ENCODE results near the gene FBLN1.
"Not testable (repeated sequence)": the region's sequence is repeated elsewhere in the genome, so short reads cannot be mapped to it uniquely, and the experiment has no call there.

FBLN1 gene

DNA sequence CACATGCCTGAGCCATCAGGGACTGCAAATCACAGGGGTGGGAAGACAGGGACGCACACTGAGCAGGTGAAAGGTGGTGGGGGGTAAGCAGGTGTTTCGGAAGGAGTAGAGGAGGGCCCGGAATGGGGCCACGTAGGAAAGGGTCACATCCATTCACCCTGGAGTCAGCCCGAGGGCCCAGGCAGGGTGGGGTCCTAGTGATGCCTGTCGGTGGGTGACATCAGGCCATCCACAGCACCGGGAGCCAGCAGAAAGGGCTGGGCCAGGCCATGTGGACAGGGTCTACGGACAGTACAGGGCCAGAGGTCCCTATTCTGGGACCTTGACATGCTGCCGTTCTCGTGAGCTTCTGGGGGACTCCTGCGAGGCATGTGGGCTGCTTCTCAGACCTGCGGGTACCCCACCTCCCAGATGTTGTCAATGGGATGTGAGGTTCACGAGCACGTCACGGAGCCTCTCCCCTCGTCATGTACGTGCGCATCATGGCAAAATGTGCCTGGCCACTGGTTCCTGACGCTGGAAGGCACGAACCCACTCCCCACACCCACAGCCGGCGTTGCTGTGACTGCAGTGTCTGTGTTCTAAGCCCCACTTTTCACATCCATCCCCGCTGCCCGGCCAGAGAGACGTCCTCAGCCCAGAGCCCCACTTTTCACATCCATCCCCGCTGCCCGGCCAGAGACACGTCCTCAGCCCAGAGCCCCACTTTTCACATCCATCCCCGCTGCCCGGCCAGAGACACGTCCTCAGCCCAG is 84.1 kb downstream of the FBLN1 start:
- no peak for DNase-seq

DNA sequence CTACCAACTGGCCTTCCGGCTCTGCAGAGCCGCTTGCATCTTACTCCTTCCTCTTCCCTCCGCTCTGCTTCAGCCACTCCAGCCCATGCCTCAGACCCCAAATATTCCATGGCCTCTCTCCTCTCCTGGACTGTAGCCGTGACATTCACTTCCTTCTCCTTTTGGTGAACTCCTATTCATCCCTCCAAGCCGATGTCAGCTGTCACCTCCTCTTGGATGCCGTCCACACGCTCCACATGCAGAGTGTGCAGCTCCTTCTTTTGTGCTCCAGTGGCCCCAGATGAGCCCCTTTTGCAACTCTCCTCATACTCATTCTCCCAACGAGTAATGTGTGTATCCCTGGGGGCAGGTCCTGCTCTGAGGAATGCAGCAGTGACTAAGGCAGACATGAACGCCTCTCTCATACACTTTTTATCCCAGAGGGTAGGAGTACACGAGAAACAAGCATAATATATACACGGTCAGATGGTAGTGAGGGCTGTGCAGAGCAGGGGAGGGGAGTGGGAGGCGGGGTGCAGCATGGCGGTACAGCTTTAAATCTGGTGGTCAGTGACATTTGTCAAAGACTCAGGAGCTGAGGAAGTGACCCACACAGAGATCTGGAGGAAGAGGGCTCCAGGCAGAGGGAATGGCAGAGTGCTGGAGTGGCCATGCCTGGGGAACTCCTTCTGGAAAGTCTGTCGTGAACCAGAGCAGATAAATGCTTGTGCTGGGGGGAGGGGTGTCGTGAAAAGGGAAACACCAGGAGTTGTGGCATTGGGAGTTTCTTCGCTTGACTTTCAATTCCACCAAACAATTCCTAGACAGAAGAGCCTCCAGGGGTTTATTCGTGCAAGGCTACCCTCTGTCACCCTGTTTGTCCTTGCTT is 85.2 kb downstream of the FBLN1 start:
- DNase-seq = no peak

DNA sequence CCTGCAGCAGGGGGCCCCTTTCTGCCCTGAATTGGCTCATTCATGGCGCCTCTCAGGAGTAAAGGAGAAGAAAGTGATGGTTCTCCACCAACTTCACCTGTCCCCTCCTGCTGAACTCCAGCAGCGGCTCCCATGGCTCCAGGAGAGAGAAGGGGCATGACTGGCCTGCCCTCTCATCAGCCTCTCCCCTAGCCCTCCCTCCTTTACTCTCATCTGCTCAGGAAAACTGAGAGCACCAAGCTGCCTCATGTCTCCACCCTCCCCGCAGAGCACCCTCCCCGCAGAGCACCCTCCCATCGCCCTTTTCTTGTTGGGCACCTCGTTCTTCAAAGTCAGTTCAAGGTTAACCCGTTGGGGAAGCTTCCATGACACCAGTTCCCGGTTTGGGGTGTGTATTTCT is 86.9 kb downstream of the FBLN1 start:
- no peak for DNase-seq

DNA sequence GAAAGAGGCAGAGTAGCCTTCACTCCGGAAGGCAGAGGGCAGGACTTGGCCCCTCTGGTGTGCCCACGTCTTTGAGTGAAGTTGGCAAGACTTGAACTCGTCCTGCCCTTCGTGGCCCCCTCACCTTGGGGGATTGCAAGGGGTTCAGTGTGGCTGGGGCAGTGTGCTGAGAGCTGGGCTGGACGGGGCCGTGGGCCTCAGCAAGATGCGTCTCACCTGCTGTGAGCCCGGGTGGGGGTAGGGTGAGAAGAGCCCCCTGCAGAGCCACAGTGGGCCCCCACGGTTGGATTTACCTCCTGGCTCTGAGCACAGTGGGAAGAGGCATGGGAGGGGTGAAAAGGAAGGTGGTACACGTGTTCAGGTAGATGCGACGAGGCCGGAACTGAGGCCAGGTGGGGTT is 87.6 kb downstream of the FBLN1 start:
- no peak for DNase-seq

DNA sequence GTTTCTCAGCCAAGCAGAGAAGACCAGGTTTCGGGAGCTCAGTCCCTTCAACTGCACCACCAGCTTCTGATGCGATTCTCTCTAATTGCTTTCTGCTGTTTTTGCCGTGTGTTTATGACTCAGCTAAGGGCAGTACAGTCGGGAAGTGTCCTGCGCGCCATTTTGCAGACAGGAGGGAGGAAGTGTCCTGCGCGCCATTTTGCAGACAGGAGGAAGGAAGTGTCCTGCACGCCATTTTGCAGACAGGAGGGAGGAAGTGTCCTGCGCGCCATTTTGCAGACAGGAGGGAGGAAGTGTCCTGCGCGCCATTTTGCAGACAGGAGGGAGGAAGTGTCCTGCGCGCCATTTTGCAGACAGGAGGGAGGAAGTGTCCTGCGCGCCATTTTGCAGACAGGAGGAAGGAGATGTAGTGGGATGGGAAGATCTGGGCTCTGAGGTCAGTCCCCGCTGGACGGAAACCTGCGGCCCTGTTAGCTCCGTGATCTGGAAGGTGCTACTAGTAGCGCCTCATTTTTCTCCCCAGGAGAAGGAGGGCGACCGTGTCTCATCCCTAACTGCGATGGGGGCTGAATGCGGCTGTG is 89.0 kb downstream of the FBLN1 start:
- not testable (repeated sequence) for DNase-seq

DNA sequence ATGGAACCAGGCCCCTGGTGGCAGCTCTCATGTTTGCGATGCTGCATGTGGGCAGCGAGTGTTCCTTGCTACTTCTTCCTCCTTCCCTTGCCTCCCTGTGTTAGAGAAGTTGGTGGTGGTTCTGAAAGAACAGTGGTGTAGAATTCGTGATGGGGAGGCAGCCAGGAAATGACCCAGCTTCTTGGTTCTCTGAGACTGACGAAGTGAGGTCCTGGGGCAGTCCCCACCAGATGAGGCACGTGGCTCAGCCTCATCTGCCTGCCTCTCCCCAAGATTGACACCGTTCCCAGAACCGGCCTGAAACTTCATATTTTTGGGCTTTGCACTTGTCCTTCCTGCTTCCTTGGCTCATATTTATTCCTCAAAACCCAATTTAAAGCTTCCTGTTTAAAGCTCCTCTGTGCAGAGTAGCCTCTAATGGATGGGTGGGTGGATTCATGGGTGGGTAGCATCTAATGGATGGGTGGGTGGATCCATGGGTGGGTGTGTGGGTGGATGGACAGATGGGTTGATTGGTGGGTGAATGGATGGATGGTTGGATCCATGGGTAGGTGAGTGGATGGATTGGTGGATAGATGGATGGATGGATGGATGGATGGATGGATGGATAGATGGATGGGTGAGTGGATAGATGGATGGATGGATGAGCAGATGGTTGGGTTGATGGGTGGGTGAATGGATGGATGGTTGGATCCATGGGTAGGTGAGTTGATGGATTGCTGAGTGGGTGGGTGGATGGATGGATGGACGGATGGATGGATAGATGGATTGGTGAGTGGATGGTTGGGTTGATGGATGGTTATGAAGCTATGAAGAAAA is 91.6 kb downstream of the FBLN1 start:
- DNase-seq = no peak

DNA sequence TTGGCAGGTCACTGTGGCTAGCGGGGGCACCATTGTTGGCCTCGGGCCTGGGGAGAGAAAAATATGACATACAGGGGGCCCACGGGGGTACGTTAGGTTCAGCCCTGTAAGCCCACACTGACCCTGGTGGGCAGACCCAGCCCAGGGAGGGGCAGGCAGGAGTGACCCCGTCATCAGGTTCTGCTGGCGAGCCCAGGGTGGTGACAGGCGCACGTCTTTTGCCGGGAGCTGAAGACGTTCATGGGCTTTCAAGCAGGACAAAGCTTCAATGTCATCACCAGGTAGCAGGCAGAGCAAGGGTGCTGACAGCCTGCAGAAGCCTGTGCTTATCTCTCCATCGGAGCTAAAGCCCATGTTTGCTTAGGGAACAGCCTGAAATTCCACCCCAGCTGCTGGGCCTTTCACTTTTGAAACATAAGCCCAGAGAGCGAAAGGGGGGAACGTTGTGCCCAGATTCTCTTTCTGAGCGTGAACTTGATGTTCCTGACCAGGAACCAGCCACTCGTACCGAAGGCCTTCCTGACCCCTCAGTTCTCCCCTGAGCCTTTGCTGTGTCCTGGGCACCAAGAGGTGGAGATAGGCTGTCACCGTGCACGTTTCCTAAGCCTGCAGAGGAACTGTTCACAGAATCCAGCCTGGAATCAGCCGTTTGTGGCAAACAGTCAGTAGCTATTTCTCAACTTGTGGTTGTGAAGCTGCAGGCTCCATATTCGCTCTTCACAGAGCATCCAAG is 94.9 kb downstream of the FBLN1 start:
- no peak for DNase-seq

DNA sequence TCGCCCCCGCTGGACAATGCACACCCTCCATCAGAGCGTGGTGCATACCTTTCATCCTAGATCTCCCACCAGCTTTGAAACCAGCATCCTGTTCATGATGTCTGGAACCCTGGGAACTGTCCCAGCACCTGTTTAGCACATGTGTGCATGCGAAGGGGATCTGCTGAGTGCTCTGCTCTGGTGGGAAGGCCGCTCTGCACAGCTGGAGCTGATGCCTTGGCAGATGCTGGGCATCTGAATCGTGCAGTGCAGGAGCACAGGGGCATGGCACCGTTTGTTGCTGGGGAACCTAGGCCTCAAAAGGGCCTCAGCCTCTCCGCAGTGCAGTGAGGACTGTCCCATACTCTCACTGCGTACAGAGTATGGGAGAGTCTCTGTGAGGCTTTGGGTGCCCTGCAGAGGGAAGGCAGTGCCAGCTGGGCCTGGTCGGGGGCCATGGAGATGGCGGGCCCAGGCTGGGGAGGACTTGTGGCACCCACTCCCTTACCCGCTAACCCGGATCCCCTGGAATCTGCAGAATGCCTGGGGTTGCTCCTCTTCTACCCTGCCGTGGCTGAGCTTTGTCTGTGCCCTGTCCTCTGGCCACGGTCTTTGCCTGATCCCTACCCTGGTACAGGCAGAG is 96.0 kb downstream of the FBLN1 start:
- DNase-seq = no peak

DNA sequence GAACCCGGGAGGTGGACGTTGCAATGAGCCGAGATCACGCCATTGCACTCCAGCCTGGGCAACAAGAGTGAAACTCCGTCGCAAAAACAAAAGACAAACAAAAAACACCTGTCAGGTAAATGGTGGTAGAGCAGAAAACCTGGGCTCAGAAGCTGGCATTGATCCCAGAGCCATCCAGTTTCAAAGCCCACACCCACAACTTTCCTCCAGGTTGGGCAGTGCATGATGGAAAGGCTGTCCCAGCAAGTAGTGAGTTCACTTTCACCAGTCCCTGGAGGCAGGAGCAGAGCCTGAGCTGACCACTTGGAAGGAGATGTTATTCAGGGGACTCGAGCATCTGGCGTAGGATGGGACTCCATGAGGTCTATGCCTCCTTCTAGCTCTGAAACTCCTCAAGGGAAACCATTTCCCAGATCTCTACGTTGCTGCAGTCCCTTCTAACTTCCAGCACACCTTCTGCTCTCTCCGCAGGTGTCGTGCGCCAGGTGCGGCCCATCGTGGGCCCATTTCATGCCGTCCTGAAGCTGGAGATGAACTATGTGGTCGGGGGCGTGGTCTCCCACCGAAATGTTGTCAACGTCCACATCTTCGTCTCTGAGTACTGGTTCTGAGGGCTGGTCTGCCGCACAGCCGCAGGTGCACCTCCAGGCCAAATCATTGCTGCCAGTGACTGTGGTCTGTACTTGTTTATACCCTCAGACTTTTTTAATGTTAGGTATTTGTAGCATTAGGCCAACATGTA is 97.3 kb downstream of the FBLN1 start:
- DNase-seq = no peak

DNA sequence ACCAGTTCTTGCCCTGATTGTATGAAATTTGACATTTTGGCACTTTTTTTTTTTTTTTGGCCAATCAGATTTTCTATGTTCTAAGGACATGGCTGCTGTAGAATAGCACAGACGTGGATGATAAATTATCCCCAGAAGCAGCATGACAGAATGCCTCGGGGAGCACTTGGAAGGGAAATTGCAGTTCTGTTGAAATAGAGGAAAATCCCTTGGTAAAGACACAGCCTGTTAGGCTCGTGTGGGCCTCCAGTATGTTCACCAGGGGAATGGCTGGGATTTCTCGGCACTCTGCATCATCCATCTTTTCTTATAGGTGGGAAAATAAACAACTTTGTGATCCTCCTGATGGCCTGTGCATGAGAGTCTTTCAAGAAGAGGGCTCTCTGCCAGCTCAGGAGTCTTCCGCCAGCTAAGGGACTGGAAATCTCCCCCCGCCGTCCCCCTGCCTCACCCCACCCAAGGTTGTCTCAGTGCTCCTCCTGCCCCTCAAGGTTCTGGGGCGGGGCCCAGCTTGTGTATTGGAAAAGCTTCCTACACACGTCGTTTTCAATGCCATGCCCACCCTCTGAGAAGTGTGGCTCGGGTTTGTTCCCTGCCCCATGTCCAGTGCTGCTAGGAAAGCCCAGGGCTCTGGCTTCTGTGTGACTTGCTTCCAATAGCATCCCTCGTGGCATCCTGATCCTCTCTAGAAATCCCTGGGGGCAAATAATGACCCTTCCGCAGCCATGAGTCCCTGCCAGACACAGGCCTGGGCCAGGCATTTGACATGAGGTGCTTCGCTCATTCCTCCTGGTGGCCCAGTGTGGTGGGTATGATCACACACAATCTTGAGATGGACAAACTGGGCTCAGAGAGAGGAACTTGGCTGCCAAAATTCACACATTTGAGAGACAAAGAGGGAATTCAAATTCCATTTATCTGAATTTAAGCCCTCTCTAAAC is 98.4 kb downstream of the FBLN1 start:
- no peak for DNase-seq

DNA sequence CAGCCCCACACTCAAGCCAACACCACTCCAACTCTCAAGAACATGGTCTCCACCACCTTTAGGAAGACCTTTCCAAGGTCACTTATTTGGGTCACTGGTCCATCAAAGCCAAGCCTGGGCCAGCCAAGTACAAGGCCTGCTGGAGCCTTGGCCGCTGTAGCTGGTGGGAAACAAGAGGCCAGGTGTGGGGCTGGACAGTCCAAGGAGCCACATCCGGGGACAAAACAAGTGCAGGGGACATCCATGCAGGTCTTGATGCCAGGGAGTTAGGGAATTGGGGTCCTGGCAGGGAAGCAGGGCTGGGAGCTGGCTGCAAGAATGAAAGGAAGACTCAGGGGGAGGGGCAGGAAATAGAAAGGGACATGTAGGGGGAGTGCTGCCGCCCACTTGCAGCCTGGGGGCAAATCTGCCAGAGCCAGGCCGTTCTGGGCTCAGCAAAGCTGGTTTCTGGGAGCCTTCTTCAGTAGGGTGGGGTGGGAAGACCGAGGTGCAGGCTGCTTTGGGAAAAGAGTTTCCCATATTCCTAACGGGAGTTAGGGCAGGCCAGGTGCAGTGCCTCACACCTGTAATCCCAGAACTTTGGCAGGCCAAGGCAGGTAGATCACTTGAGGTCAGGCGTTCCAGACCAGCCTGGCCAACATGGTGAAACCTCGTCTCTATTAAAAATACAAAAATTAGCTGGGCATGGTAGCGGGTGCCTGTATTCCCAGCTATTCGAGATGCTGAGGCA is 99.5 kb downstream of the FBLN1 start:
- no peak for DNase-seq

DNA sequence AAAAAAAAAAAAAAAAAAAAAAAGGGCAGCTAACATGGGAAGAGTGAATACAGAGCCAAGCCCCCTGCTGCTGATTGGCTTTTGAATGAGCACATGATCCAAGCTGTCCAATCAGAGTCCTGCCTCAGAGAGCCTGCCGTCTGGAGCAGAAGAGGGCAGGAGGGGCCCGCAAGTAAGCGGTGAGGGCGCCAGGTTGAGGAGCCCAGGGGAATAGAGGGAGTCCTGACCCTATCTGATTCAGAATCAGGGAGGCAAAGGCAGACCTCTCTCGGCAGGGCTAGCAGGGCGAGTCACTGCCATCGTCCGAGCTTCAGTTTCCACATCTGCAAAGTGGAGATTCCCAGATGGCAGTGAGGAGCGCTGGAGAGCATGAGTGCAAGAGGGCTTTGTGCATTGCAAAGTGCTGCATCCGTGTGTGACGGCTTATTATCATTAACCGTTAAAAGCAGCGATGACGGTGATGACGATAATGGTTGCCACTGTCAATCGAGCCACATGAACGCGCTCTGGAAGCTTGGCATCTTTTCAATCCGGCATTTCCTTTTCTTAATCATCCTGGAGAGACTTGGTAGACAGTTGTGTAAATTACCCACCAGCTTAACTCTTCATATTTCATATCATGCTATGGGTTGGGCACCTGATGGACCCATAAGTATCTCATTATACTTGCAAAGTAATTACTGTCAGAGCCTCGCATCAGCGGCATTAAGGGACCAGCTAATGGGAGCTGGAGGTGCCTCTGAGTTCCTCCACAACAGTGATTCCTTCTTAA is 100.3 kb downstream of the FBLN1 start:
- no peak for DNase-seq

DNA sequence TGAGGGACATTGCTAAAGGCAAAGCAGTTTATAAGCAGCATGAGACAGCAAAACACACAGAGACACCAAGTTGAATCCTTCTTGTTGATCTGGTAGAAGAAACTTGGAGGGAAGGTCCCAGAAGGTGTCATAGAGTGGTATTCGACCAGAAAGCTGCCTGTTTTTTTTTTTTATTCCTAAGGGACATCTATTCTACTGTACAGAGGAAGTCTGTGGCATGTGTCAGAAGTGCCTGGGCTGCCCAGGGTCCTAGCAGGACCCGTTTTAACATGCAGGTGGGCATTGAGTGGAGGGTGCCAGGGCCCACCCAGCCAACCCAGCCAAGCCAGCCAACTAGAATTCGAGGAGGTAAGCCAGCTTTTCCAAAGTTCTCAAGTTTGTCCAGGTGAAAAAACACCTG is 100.9 kb downstream of the FBLN1 start:
- DNase-seq = no peak

DNA sequence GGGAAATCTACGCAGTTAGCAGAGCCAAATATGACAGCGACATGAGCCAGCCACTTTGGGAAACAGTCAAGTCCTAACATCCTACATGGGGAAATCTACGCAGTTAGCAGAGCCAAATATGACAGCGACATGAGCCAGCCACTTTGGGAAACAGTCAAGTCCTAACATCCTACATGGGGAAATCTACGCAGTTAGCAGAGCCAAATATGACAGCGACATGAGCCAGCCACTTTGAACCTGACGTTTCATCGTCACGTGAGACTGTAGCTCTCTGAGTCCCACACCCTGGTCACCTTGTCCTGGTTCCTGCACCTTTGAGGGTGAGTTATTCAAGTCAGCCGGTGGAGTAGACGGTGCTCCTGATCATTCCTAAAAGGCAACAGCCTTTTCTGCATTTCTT is 105.4 kb downstream of the FBLN1 start:
- not testable (repeated sequence) for DNase-seq

DNA sequence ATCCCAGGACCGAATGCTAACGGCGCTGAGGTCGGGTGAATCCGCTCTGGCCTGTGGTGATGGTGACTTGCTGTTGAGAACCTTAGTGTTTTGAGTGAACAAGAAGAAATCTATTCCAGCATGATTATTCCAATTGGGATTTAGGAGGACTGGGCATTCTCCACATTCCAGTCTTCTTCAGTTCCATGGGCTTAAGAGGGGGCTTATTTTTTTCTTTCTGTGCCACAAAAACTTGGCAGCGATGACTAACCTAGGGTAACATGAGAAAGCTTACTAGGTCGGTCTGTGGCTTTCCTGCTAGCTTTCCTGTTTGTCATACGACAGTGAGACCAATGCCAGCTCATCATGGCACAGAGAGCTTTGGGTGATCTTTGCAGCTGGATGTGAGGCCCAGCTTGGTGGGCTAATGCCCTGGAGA is 106.1 kb downstream of the FBLN1 start:
- DNase-seq = peak; percentile 3

DNA sequence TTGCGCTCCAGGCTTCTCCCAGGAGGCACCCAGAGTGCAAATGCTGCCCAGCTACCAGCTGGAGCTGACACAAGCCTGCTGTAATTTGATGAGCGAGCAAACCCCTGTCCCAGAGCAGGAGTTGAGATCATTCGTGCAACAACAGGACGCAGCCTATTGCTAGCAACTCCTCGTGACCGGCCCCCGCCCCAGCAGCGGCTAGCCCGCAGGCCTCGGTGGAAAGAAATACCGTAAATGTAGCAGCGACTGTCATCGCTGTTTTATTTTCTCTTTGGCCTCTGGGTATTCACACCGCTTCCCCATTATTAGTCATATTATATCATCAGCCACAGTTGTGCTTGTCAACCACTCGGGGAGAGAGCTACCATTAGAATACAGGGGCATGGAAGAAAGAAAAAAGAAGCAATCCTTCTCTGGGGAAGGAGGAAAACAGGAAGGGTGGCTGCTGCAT is 109.8 kb downstream of the FBLN1 start:
- no peak for DNase-seq

DNA sequence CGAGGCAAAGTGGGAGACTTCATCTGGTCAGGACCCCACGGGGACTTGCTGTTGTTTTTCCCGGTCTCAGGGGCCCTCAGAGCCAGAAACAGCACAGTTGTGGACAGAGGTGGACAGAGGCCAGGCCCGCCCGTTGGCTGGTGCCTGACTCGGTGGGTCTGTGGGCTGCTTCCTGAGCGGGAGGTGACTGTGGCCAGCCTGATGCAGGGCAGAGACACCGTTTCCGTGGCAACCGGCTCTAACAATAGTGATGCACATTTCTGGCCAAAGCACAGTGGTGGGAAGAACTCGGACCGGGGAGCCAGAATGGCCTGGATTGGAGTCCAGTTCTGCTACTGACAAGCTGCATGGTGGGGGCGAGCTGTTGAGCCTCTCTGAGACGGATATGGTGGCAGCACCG is 110.3 kb downstream of the FBLN1 start:
- no peak for DNase-seq

DNA sequence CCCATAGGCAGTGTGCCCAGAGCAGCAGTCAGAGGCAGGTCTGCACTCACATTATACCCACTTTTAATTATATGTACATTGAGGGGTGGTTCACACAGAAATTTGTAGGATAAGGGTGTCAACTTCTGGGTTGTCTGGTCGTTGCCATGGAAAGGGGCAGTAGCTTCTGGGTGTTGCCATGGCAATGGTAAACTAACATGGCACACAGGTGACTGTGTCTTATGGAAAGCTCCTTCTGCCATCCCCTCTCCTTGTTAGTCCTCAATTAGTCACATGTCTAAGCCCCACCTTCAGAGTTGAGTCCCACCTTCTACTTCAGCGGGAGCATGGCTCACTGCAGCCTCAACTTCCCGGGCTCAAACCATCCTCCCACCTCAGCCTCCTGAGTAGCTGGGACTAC is 112.7 kb downstream of the FBLN1 start:
- no peak for DNase-seq

All from NK-92 treated with Interleukin-12 subunit alpha and Interleukin-12 subunit beta, amount 100 ng/mL, for 24 hours (cell line).